RWPE2 (cell line): ENCODE results near the gene SH3TC2.

Experiments used
- ATAC-seq: fragments of 200-7000 bp; cut with Tn5 transposase; 3 replicates; pipeline ENCODE4 v1.9.1; 2021; ENCODE audit warnings: low read depth
- DNase-seq: peaks from one replicate; pipeline ENCODE4 v3.0.0-alpha.2; 2020; ENCODE audit warnings: low spot score
- H3K27ac ChIP-seq: fragments of 450-650 bp; 2 replicates; pipeline ENCODE4 v1.5.1; 2017; ENCODE audit warnings: mild to moderate bottlenecking; ENCODE audit not compliant: poor library complexity, severe bottlenecking
- H3K27me3 ChIP-seq: fragments of 250-450 bp; sonication (Bioruptor Pico); 2 replicates; pipeline ENCODE4 v1.5.1; 2021; ENCODE audit warnings: mild to moderate bottlenecking, moderate library complexity; ENCODE audit not compliant: insufficient read depth, poor library complexity, severe bottlenecking
- H3K36me3 ChIP-seq: fragments of 250-450 bp; sonication (Bioruptor Pico); 2 replicates; pipeline ENCODE4 v1.5.1; 2020; ENCODE audit warnings: low read depth, mild to moderate bottlenecking, moderate library complexity
- H3K4me1 ChIP-seq: fragments of 250-450 bp; sonication (Bioruptor Pico); 2 replicates; pipeline ENCODE4 v1.5.1; 2021; ENCODE audit warnings: mild to moderate bottlenecking, moderate library complexity; ENCODE audit not compliant: insufficient read depth, poor library complexity, severe bottlenecking
- H3K4me3 ChIP-seq: fragments of 250-450 bp; sonication (Bioruptor Pico); 2 replicates; pipeline ENCODE4 v1.5.1; 2021; ENCODE audit warnings: mild to moderate bottlenecking, moderate library complexity; ENCODE audit not compliant: severe bottlenecking
- H3K9me3 ChIP-seq: fragments of 250-450 bp; sonication (Bioruptor Pico); 2 replicates; pipeline ENCODE4 v1.5.1; 2021; ENCODE audit warnings: mild to moderate bottlenecking, moderate library complexity; ENCODE audit not compliant: severe bottlenecking
- TF ChIP-seq, protein P1 (sequence below): fragments of 450-650 bp; IDR thresholded peaks from one replicate; pipeline ENCODE4 v1.5.1; 2017; ENCODE audit warnings: mild to moderate bottlenecking, moderate library complexity; ENCODE audit not compliant: poor library complexity, severe bottlenecking

Gene SH3TC2

DNA sequence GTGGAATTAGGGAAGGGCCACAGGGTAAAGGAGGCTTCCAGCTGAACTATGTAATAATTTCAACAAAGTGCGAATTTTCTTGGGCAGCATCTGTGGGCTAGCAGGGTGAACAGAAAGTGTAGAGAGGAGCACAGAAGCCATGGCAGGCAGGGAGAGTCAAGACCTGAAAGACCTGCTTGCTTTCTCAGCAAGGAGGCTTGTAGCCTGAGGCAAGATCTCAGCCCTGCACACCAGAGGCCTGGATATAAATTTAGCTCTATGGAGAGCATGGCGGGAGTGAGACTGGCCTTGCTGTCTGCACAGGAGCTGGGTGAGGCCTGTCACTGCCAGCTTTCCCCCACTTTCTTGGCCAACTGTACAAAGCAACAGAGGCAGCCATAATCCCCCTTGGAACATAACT is 32.1 kb upstream of the SH3TC2 start:
- ATAC-seq (no peak), DNase-seq (no peak)
- H3K36me3 ChIP-seq, result no peaks in the 10 kb centered on the region
- H3K4me3 ChIP-seq, result no peak overlapping the region
- no peak overlapping the region for H3K27ac ChIP-seq
- TF ChIP-seq, protein P1, sequence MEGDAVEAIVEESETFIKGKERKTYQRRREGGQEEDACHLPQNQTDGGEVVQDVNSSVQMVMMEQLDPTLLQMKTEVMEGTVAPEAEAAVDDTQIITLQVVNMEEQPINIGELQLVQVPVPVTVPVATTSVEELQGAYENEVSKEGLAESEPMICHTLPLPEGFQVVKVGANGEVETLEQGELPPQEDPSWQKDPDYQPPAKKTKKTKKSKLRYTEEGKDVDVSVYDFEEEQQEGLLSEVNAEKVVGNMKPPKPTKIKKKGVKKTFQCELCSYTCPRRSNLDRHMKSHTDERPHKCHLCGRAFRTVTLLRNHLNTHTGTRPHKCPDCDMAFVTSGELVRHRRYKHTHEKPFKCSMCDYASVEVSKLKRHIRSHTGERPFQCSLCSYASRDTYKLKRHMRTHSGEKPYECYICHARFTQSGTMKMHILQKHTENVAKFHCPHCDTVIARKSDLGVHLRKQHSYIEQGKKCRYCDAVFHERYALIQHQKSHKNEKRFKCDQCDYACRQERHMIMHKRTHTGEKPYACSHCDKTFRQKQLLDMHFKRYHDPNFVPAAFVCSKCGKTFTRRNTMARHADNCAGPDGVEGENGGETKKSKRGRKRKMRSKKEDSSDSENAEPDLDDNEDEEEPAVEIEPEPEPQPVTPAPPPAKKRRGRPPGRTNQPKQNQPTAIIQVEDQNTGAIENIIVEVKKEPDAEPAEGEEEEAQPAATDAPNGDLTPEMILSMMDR, result no peak
- peaks cover 10% of the 10 kb centered on the region for H3K9me3 ChIP-seq
- H3K27me3 ChIP-seq, result no peaks in the 10 kb centered on the region
- H3K4me1 ChIP-seq, result no peaks in the 10 kb centered on the region

DNA sequence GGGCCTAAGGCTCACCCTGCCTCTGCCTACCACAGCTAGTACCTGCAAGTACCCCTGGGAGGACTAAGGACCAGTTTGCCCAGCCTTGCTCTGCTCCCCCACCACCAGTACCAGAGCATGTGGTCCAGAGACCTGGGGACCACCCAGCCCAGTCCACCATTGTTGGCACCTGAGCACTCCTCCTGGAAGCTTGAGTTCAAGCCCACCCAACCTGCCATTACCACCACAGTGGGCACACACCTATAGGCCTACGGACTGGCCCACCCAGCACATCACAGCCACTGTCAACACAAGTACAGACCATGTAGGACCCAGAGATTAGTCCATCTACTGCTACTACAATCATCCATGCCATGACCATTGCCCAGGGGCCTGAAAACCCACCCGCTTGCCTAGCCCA is 30.8 kb upstream of the SH3TC2 start:
- Histone ChIP-seq H3K4me3 (no peak overlapping the region), H3K9me3 (peaks cover 8% of the 10 kb centered on the region), H3K36me3 (no peaks in the 10 kb centered on the region), H3K27me3 (no peaks in the 10 kb centered on the region), H3K4me1 (no peaks in the 10 kb centered on the region), H3K27ac (no peak overlapping the region)
- TF ChIP-seq, protein P1, result no peak
- ATAC-seq (no peak), DNase-seq (no peak)

DNA sequence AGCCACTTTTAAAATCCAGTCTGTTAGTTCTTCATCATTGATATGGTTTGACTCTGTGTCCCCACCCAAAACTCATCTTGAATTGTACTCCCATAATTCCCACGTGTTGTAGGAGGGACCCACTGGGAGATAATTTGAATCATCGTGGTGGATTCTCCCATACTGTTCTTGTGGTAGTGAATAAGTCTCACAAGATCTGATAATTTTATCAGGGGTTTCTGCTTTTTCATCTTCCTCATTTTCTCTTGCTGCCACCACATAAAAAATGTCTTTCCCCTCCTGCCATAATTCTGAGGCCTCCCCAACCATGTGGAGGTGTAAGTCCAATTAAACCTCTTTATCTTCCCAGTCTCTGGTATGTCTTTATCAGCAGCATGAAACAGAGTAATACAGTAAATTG is 26.9 kb upstream of the SH3TC2 start:
- Histone ChIP-seq H3K9me3 (no peaks in the 10 kb centered on the region), H3K27ac (no peak overlapping the region), H3K27me3 (no peaks in the 10 kb centered on the region), H3K4me3 (no peak overlapping the region), H3K4me1 (no peaks in the 10 kb centered on the region), H3K36me3 (no peaks in the 10 kb centered on the region)
- TF ChIP-seq, protein P1, result no peak
- ATAC-seq (no peak), DNase-seq (no peak)

DNA sequence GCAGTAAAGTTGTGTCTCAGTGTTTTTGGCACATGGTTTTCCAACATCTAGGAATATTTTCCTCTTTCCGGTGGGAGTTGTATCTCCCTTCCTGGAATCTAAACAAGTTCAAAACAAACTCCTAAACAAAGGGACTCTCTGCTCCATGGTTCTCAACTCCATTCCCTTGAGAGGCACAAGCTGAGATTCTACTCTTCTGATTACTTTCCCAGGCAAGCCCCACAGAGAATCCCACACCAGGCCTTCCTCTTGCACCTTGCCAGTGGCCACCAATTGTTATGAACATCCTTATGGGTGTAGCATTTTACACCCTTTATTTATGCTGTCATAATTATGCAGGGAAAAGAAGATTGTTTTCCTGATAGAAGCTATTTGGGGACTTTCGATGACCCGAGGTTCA is 25.8 kb upstream of the SH3TC2 start:
- TF ChIP-seq, protein P1, result no peak
- DNase-seq, result no peak
- no peak for ATAC-seq
- no peaks in the 10 kb centered on the region for H3K27me3 ChIP-seq
- no peaks in the 10 kb centered on the region for H3K4me1 ChIP-seq
- H3K9me3 ChIP-seq, result no peaks in the 10 kb centered on the region
- no peak overlapping the region for H3K27ac ChIP-seq
- no peak overlapping the region for H3K4me3 ChIP-seq
- no peaks in the 10 kb centered on the region for H3K36me3 ChIP-seq

DNA sequence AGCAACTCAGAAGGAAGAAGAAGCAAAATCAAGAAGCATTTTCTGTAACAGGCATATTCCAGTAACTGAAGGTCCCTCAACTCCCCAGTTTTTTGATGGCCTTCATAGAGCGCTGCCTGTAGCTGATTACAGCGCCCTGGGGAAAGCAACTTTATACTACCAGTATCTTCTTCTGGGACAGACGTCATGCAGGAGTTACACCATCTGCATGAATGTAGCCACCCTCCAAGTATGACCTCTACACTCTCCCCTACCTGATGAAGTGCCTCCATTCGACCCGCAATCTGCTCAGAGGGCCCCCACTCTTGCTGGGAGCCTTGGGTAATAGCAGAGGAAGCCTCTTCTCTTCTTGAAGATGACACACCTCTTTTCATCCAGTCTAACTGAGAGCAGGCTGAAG is 21.0 kb upstream of the SH3TC2 start:
- Histone ChIP-seq H3K36me3 (no peaks in the 10 kb centered on the region), H3K27me3 (no peaks in the 10 kb centered on the region), H3K9me3 (peaks cover 2% of the 10 kb centered on the region), H3K4me3 (no peak overlapping the region), H3K4me1 (no peaks in the 10 kb centered on the region), H3K27ac (no peak overlapping the region)
- ATAC-seq (no peak), DNase-seq (no peak)
- TF ChIP-seq, protein P1, result no peak
